ENCODE results near the gene TLL1. TPM values are rescaled to one million over a fixed set of nuclear protein-coding genes. Genes with fewer than 3 reads are reported as not detected.

Gene TLL1
- total RNA-seq, 2 donors from 2014 or later, result 3.4 to 3.6 TPM

- H3K9me3 ChIP-seq, result no peaks in the 10 kb centered on the region
- H3K36me3 ChIP-seq (replicated peaks in 1 of 2; ENCODE audit: insufficient read depth in 1 of 2, low read depth in 2 of 2), result no peaks in the 10 kb centered on the region
- intact Hi-C loops (cut with DNase I), result no loop called here
- DNase-seq, result no peak
- 82 to 86% methylated on average over 5 of the region's 5 CpGs for WGBS, 2 donors
- H3K27me3 ChIP-seq, result no peaks in the 10 kb centered on the region
- TF ChIP-seq POLR2A (IDR thresholded peaks at IDR 0.05), result no peak
- no peak for TF ChIP-seq CTCF (IDR thresholded peaks at IDR 0.05)
- H3K27ac ChIP-seq, result no peak overlapping the region
- no peak overlapping the region for H3K4me3 ChIP-seq
- ATAC-seq, result no peak
- H3K4me1 ChIP-seq, result no peaks in the 10 kb centered on the region
Measured at GRCh38 chr4:165964591-165964990, 91.6 kb downstream of the TLL1 start.

- H3K4me1 ChIP-seq, result no peaks in the 10 kb centered on the region
- no peak for TF ChIP-seq CTCF (IDR thresholded peaks at IDR 0.05)
- TF ChIP-seq POLR2A (IDR thresholded peaks at IDR 0.05), result no peak
- whole genome bisulfite sequencing, 2 donors, result 71 to 74% methylated on average over 2 of the region's 2 CpGs
- ATAC-seq (no peak), DNase-seq (no peak)
- H3K27ac ChIP-seq, result no peak overlapping the region
- H3K27me3 ChIP-seq, result no peaks in the 10 kb centered on the region
- intact Hi-C loops (cut with DNase I), result no loop called here
- no peaks in the 10 kb centered on the region for H3K36me3 ChIP-seq (replicated peaks in 1 of 2; ENCODE audit: insufficient read depth in 1 of 2, low read depth in 2 of 2)
- H3K9me3 ChIP-seq, result no peaks in the 10 kb centered on the region
- no peak overlapping the region for H3K4me3 ChIP-seq
Measured at GRCh38 chr4:165965503-165965902, 92.5 kb downstream of the TLL1 start.

DNA sequence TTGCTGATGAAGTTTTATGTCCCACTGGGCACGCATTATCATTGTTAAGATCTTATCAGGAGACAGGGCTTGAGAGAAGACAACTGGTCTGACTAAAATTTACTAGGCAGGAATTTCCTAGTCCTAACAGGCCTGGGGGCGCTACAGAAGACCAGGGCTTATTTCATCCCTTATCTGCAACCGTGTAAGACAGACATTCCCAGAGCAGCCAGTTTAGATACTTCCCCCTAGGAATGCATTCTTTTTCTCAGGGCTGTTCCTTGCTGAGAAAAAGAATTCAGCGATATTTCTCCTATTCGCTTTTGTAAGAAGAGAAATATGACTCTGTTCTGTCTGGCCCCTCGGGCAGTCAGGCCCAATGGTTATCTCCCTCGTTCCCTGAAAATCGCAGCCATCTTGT, 93.8 kb downstream of the TLL1 start:
- TF ChIP-seq CTCF (IDR thresholded peaks at IDR 0.05), result no peak
- no peak for TF ChIP-seq POLR2A (IDR thresholded peaks at IDR 0.05)
- no peak overlapping the region for H3K4me3 ChIP-seq
- 81 to 89% methylated on average over 8 of the region's 8 CpGs for WGBS, 2 donors
- H3K27me3 ChIP-seq, result no peaks in the 10 kb centered on the region
- no peak overlapping the region for H3K27ac ChIP-seq
- no peaks in the 10 kb centered on the region for H3K4me1 ChIP-seq
- no peaks in the 10 kb centered on the region for H3K9me3 ChIP-seq
- no peak for DNase-seq
- no peaks in the 10 kb centered on the region for H3K36me3 ChIP-seq (replicated peaks in 1 of 2; ENCODE audit: insufficient read depth in 1 of 2, low read depth in 2 of 2)
- no peak for ATAC-seq
- intact Hi-C loops (cut with DNase I), result no loop called here

GRCh38 chr4:165967486-165967885, 94.4 kb downstream of the TLL1 start:
- DNase-seq, result no peak
- Histone ChIP-seq H3K27ac (no peak overlapping the region), H3K4me3 (no peak overlapping the region), H3K36me3 (replicated peaks in 1 of 2; ENCODE audit: insufficient read depth in 1 of 2, low read depth in 2 of 2) (no peaks in the 10 kb centered on the region), H3K4me1 (no peaks in the 10 kb centered on the region), H3K9me3 (no peaks in the 10 kb centered on the region), H3K27me3 (no peaks in the 10 kb centered on the region)
- no peak for ATAC-seq
- TF ChIP-seq POLR2A (IDR thresholded peaks at IDR 0.05), result no peak
- TF ChIP-seq CTCF (IDR thresholded peaks at IDR 0.05), result no peak
- WGBS, 2 donors, result 89 to 98% methylated on average over 2 of the region's 2 CpGs
- intact Hi-C loops (cut with DNase I), result no loop called here

- Histone ChIP-seq H3K27me3 (no peaks in the 10 kb centered on the region), H3K36me3 (replicated peaks in 1 of 2; ENCODE audit: insufficient read depth in 1 of 2, low read depth in 2 of 2) (no peaks in the 10 kb centered on the region), H3K4me1 (no peaks in the 10 kb centered on the region), H3K27ac (no peak overlapping the region), H3K4me3 (no peak overlapping the region), H3K9me3 (no peaks in the 10 kb centered on the region)
- no peak for DNase-seq
- ATAC-seq, result no peak
- intact Hi-C loops (cut with DNase I), result no loop called here
- WGBS, 2 donors, result 78% methylated on average over 4 of the region's 4 CpGs
- TF ChIP-seq CTCF (IDR thresholded peaks at IDR 0.05) (no peak), POLR2A (IDR thresholded peaks at IDR 0.05) (no peak)
Measured at GRCh38 chr4:165970703-165971420, 97.8 kb downstream of the TLL1 start.

Measured in body of pancreas (tissue), 4 donors.